ENCODE results near the gene CNRIP1.
A peak's percentile ranks its signal among the peaks of the same experiment; 100 is the strongest.
"Not testable (repeated sequence)": the region's sequence is repeated elsewhere in the genome, so short reads cannot be mapped to it uniquely, and the experiment has no call there.

CNRIP1 gene

GRCh38 chr2:68340226-68341061 lies 20.7 kb upstream of the CNRIP1 start:
- DNase-seq, result no peak

DNA sequence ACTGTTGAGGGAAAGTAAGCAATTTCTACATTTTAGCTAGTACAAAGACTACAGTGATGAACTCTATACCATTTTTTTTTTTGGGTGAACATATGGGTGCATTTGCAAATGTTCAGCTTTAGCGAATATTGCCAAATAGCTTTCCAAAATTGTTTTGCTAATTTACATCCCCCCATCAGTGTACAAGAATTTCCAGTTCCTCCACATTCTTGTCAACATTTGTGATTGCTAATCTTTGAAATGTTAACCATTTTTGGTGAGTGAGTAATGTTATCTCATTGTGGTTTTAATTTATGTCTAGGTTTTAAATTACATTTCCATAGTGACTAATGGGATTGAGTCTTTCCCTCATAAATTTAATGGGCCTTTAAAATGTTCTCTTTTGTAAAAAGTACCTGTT lies 16.4 kb upstream of the CNRIP1 start:
- DNase-seq, result peak; percentile 79

- DNase-seq, result no peak
Measured at GRCh38 chr2:68333931-68334330, 14.2 kb upstream of the CNRIP1 start.

DNA sequence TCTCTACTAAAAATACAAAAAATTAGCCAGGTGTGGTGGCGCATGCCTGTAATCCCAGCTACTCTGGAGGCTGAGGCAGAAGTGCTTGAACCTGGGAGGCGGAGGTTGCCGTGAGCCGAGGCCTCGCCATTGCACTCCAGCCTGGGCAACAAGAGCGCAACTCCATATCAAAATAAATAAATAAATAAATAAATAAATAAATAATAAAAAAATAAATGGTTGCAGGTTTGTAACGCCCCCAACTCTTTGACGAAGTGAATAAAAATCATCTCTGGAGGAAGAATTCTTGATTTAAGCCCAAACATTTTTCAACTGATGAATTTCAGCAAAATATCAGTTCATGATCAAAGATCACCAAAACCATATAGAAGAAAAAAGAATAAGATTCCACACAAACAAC lies 13.3 kb upstream of the CNRIP1 start:
- no peak for DNase-seq

GRCh38 chr2:68330691-68331090 lies 10.9 kb upstream of the CNRIP1 start:
- DNase-seq, result peak; percentile 25

- DNase-seq, result no peak
Measured at GRCh38 chr2:68328901-68329300, 9.2 kb upstream of the CNRIP1 start.

DNA sequence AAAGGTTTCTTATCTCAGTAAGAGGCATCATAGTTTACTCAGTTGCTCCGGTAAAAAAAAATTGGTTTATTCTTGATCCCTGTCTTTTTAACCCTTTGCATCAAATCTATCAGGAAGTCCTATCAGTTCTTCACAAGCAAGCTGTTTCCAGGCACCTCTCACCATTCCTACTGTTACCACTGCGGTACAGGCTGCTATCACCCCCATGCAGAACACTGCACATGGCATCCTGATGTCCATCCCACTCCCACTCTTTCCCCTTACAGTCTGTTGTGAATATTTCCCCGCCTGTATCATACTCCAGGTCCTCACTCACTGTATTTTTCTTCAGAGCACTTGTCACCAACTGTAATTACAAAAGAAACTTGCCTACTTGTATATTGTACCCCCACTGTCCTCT lies 5.3 kb upstream of the CNRIP1 start:
- DNase-seq, result no peak

GRCh38 chr2:68320118-68320641 lies 431 bp upstream of the CNRIP1 start:
- DNase-seq, result no peak

DNA sequence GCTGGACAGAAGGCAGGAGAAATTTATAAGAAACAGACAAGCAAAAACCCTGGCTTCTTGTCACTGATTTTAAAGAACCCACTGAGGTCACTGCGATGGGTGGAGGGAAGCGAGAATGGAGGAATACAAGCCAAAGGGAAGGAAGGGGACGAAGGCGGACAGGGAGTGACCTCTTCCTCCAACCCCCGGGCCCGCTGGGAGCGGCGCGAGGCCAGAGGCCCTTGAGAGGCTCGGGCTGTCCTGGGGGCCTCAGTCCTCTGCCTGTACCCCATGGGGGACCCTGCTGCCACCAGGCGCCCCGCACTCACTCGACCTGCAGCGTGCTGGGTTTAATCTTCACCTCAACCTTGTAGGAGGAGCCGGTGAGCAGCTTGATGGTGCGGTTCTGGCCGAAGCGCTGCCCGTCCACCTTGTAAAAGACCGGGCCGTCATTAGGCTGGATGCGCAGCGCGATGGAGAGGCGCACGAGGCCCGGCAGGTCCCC lies 793 bp downstream of the CNRIP1 start:
- DNase-seq, result no peak

- peak; percentile 2 for DNase-seq
Measured at GRCh38 chr2:68317971-68318913, 1.5 kb downstream of the CNRIP1 start.

DNA sequence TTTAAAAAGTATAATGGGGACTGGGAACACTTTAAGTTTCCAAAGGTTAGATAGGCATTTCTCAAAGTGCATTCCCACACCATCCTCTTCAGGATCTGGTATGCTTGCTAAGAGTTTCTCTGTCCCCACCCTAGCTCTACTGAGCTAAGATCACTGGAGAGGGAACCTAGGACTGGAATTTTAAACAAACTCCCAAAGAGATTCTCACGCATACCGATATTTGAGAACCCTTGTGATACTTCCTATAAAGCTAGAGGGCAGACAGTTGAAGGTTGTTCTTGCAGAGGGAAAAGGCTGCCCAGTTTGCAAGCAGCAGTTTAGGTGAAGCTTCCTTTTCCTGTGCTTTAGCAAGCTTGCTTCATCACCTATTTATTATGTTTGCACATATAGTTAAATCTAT lies 3.6 kb downstream of the CNRIP1 start:
- DNase-seq, result no peak

GRCh38 chr2:68311033-68311432 lies 8.7 kb downstream of the CNRIP1 start:
- no peak for DNase-seq

GRCh38 chr2:68309426-68309825 lies 10.3 kb downstream of the CNRIP1 start:
- DNase-seq, result no peak

DNA sequence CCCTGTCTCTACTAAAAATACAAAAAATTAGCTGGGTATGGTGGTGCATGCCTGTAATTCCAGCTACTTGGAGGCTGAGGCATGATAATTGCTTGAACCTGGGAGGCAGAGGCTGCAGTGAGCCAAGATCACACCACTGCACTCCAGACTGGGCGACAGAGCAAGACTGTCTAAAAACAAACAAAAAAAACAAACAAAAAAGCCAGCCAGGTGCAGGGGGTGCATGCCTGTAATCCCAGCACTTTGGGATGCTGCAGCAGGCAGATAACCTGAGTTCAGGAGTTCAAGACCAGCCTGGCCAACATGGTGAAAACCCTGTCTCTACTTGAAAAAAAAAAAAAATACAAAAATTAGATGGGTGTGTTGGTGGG lies 15.9 kb downstream of the CNRIP1 start:
- DNase-seq, result not testable (repeated sequence)

DNA sequence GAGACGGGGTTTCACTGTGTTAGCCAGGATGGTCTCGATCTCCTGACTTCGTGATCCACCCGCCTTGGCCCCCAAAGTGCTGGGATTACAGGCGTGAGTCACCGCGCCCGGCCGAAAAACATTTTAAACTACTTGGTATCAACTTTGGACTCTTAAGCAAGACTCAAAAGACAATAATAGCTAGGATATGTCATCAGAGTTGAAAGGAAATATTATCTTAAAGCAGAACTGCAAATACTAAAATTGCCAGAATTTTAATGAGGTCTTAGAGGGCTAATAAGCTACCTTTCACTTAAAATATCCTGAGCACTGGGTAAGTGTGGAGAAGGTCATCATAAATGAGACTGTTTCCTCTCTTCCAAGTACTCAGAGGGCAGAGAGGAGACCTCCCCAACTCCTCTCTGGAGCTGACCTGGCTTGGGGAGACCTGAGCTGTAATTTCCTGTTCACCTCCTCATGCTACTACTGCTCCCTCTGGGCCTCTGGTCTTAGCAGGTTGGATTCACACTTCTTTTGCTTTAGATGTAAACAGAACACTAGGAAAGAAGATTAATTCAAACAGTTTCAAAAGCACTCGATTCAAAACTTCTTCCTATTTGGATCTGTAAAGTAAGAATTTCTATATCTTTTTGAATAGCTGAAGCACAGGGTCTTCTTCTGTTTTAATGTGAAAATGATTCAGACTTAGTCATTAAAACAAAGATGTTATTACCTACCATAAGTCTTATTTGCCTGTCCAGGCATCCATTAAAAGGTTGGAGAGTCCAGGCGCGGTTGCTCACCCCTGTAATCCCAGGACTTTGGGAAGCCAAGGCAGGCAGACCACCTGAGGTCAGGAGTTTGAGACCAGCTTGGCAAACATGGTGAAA lies 16.5 kb downstream of the CNRIP1 start:
- DNase-seq, result no peak

- peak; percentile 28 for DNase-seq
Measured at GRCh38 chr2:68302281-68302875, 17.4 kb downstream of the CNRIP1 start.

DNA sequence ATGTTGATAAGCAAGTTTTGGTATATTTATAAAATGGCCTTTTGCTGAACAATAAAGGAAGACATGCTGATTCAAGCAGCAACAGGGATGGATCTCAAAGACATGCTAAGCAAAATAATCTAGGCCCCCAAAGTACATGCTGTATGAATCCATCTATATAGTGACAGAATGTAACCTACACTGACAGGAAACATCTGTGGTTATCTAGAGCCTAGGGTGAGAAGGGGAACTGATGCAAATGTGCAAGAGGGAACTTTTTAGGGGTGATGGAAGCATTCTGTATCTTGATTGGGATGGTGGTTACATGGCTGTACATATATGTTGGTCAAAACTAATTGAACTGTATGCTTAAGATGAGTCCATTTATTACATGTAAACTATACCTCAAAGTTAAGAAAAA lies 24.2 kb downstream of the CNRIP1 start:
- DNase-seq, result no peak

DNA sequence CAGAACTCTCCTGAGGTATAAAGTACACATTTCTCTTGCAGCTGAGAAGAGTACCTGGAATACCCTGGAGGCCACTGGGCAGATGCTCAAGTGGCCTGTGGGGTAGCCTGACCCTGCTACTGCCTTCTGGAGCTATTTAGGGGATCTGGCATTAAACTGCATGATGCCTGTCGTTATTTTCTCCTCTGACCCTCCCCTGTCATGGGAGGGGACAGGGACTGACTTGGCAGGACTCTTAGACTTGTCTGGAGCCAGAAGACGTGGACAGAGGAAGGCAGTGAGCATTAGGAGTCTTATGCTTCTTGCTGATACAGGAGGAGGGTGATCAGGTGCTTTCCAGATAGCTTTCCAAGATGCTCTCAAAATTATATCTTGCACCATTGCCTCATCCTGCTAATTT lies 24.8 kb downstream of the CNRIP1 start:
- DNase-seq, result no peak

- DNase-seq, result no peak
Measured at GRCh38 chr2:68294187-68294586, 25.6 kb downstream of the CNRIP1 start.

DNA sequence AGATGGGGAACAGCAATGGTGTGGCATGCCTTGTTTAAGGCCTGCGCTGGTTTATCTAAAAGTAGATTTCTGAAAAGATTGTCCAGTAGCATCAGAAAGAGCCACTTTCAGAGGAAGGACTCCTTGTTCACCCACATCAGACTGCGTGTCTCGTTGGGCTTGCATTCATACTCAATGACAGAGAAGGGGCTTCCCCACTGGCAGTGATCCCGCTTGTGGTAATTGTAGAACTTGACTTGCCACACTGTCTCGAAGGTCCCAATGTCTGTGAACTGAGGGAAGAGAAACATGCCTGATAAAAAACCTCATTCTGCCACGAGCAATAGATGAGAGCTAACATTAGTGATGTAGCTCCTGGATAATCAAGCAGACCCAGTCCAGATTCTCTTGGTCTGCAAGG lies 26.0 kb downstream of the CNRIP1 start:
- DNase-seq, result no peak

GRCh38 chr2:68293024-68293423 lies 26.7 kb downstream of the CNRIP1 start:
- no peak for DNase-seq
